Fibroblast of the conjunctiva (primary cell): Measurements from ENCODE around the gene SPATA19.

Experiments
- DNase-seq: peaks from one replicate; pipeline ENCODE4 v3.0.0-alpha.2; 2010; ENCODE audit warnings: low read depth

SPATA19 gene

DNA sequence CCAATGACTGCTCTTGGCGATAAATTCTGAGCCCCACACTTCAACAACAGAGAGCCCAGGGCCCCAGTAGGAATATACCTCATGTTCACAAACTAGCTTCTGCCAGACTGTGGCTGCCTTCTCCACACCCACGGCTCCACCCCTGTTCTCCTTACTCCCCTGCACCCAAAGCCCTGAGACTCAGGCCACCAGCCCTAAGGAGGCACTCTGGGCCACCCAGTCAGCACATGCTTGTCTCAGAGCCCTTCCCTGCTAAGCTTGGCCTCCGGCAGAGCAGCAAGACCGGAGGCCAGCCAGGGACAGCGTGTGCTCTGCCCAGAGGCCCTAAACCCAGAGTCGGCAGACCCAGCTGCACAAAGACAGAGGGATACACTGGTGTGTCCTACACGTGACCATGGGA lies 27.9 kb downstream of the SPATA19 start:
- no peak for DNase-seq

DNA sequence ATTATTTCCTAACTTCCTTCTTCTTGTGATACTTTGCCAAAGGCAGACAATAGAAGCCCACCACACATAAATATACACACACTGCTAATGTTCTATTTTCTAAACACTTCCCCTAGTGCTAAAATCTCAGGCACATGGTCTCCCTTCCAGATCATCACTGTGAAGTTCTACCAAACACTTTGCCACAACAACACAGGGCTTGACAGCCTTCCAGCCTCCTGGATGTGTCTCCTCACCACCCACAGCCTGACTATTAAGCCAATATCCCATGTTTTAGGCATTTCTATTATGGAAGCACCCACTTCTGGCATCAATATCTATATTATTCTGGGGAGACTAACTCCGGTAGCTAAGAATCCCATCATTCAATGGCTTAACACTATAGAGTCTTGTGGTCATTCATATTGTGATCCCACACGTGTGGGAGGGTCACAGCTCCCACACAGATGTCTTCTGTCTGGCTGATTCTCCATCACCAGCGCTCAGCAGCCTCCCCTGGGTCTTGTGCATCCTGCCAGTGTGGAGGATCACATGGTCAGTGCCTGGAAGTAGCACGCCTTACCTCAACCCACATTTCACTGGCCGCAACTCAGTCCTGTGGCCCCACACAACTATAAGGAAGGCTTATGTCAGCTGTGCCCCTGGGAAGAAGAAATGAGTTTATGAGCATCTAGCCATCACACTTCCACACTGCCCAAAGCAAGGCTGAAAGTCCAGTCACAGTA lies 29.0 kb downstream of the SPATA19 start:
- DNase-seq = no peak

DNA sequence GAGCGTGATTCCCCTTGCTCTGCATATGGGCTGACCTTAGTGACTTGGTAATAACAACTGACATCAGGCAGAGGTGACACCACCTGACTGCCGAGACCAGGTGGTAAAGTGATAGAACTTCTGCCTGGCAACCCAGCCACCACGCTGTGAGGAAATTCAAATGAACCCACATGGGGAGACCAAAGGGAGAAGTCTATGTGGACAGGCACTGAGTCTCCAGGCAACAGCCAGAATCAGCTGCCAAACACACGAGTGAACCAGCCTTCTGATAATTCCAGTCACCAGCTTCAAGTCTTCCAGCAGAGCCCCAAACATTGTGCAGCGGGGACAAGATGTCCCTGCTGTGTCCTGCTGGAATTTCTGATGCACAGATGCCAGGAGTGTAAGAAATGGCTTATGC lies 29.7 kb downstream of the SPATA19 start:
- no peak for DNase-seq

DNA sequence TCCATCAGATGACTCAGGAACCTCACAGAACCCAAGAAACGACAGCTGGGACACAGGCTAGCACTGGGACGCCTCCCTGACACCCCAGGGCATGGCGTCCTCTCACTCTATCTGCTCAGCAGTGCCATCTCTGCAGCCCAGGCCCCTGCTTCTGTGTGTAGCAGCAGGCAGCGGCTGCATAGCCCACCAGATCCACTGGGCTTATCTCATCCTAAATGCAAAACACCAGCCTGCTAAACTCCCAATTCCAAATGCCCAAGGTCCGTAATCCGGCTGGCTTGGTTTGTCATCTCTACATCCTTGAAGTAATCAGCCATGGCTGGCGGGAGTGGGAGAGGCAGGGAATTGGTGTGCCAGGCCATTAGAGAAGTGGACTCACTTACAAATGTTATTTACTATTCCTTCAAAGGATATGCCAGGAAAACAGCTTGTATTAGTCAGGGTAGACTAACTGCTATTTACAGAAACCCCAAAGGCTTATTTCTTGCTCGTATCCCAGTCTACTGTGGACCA lies 30.7 kb downstream of the SPATA19 start:
- no peak for DNase-seq

DNA sequence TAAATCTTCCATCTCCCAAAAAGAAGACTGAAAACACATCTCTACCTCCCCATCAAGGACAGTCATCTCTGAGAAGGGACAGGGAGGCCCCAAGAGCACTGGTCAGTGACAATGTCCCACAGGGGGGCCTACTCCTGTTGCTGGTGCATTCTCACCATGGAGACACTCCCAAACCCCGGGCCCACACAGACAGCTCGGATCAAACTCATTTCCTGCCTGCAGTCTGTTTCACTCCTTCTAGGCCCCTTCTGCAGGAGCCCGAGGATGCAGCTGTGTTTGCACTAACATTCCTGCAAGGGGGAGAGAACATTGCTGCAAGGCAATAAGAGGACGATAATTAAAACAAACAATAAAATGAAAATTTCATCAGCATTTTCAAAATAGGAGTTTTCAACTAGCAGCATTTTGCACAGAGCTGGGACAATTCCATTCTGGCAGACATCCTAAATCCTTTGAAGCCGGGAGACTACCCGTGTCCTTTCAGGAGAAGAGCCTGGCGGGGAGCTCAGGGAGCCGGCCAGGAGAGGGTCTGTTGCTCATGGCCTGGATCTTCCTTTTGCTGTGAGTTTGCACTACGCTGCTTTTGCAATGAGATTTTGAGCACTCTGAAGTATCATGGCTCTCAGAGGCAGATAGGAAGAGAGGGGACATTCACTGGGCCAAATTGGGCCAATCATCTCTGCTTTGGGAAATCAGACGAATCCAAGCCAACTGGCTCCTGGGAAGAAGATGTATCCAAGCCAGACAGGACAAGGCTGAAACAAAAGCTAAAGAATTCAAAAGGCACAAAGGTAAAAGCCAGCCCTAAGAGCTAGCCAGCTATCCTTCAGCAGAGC lies 33.2 kb downstream of the SPATA19 start:
- DNase-seq = no peak

DNA sequence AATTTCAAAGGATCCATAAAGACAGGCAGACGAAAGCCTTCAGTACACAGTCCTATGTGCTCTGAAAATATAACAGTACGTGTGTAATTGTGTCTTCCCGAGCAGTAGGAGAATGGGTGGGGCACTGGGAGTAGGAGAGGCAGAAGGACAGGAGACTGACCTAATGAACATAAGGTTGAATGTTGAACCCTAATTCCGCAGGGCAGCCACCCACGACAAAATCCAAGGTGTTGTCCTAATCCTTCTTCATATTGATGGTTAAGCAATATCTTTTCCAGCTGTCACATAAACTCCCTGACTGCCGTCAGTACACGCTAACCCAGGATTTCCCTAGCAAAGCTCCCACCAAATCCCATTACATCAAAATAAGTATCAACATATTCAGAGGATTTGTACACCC lies 34.5 kb downstream of the SPATA19 start:
- DNase-seq = no peak

DNA sequence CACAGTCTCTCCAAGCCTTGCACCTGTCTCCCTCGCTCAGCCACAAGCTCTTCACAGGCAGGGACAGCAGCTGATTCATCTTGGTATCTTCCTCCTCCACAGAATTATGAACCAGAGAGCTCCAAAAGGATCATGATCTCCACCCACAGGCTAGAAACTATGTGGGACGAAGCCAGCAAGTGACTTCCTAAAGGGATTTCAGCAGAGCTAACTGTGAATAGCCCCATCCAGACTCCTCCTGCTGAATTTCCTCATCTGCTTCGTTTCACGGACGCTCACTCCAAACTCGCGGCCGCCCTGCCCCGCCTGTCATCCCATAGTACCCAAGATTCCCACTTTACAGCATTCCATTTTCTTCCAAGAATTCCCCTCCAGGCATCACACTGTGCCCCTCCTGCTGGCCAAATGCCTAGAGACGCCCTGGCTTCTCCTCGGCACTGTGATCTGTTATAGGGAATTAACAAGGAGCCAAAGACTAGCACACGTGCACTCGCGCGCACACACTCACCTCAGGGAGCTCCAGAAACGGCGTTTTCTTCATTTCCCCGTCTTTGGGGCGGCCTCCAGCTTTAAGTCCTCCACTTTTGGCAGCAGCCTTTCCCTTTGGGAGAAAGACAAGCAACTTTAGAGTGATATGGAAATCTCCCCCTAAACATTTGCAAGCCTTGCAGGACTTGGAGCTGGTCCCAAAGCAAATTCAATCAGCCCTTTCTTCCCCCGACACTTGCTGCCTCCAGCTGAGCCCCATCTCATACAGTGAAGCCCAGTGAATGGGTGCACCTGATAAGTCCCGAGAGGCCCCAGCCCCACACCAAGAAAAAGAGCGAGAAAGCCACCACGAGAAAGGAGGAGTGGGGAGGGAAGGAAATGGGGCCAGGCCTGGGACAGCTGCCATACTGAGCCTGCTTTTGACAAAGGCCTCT lies 35.5 kb downstream of the SPATA19 start:
- DNase-seq = no peak

DNA sequence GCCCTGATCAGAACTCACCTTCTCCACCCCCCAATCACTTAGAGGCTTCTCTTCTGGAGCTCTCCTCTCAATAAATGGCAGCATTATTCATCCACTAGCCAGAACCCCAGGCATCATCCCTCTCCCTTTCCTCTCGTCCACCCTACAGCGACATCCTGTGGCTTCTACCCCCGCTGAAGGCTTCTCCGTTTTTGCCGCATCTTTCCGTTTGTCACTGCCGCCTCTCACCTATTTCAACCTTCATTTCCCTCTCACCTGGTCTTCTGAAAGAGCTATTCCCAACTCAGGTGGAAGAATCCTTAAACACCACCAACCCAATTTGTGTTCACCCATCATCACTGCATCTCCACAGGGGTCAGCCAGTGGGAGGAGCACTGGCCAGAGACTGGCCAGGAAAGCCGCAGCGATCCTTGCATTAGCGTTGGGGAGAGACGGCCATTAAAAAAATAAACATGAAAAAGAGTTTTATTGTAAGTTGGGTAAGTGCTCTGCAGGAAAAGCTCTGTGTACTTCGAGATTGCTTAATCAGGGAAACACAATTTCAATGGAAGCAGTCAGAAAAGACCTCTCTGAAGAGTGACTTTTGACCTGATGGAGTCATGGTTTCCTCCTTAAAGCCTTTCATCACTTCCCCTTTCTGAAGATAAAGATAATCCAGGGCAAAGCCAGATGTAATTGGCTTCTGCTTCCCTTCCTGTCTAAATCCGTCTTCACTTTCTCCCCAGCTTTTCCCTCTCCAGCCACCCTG lies 36.7 kb downstream of the SPATA19 start:
- DNase-seq = no peak

DNA sequence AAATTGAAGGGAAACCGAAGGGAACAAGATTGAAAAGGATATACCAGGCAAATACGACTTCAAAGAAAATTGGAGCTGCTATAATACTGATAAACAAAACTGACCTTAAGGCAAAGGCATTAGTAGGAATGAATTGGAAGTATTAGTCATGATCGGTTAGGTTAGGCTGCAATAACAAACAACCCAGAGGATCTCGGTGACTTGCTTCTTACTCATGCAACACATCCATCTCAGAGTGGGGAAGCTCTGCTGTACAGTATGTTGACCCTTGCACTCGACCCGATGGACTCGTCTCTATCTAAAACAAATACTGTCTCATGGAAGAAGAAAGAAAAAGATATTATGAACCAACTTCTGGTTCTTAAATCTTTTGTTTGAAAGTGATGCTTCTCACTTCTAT lies 42.3 kb downstream of the SPATA19 start:
- DNase-seq = no peak

DNA sequence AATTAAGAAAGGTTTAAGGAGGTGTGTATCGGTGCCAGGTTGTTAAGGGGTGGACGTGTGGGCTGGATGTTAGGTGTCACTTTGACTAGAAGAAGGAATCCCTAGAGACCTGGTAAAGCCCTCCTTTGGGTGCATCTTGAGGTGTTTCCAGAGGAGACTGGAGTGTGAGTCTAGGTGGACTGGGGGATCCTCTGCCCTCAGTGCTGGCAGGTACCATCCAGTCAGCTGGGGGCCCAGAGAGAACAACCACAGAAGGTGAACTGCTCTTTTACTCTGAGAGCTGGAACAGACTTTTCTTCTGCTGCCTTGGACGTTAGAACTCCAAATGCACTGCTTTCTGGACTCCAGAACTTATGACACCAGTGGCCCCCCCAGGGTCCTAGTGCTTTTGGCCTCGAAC lies 44.0 kb downstream of the SPATA19 start:
- no peak for DNase-seq

DNA sequence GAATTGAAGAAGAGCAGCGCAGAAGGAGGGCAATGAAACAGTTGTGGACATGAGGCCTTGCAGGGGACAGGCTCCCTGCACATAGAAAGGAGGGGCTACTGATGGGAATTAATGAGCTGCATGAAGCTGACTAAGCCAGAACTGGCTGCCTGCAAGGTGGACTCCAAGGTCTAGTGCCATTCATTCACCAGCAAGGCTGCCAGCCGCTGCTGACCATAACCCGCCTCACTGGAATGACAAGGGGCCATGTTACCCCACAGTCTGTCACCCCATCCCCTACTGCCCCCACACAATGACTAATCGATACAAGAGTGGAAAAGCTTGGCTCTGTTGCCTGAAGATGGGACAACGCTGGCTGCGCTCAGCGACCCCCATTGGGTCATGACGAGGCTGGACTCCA lies 44.6 kb downstream of the SPATA19 start:
- no peak for DNase-seq

DNA sequence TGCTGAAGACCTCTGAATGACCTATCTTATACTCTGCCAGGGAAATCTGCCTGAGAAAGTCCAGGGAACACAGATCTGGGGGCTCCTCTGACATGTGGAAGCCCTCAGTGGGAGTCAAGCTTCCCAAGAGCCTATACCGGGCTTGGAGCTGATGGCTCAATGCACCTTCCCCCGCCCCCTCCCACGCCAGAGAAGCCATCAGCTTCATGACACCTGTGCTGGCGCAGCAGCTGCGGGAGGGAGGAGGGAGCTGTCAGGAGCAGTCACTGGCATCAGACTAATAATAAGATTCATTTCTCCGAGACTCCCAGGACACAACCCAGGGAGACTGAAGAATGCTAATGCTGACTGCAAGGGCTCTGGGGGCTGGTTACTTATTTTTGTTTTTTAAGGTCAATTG lies 47.8 kb downstream of the SPATA19 start:
- DNase-seq = no peak

DNA sequence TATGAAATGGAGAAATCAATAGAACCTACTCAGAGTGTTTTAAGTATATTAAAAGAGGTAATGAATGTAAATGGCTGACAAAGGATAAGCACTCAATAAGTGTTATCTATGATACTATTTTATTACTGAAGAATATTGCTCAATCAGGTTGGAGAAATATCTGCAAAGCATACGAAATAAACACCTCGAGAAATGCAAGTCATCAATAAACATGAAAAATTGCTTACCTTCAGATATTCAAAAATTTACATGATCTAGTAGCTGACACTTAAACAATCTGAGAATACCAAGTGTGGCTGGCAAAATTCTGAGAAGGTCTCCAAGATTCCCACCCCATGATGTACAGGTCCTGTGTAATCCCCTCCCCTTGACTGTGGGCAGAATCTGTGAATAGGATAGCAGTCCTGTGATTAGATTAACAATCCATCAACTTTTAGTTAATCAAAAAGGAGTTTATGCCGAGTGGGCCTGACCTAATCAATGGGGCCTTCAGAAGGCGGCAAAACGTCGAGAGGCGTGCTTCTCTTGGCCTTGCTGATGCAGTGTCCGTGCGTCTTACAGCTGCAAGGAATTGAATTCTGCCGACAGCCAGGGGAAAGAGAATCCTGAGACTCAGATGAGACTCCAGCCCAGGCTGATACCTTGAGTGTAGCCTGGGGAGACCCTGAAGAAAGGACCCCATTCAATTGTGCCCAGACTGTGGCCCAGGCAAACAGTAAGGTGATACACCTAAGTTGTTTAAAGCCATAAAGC lies 49.1 kb downstream of the SPATA19 start:
- DNase-seq = no peak

DNA sequence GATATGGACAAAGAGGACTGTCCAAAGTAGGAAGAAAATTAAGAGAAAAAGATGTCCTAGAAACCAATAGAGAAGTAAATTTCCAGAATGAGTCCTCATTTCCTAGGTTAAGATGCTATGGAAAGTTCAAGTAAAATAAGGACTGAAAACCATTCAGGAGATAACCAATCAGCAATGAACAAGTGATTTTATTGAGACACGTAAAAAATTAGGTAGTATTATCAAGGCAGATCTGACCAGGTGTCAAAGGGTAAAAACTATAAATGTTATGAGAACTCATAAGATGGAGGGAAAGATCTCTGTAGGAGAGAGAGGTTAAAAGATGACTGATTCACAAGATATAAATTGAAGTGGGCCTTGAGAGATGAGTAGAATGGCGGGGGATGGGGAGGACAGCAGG lies 50.2 kb downstream of the SPATA19 start:
- no peak for DNase-seq

DNA sequence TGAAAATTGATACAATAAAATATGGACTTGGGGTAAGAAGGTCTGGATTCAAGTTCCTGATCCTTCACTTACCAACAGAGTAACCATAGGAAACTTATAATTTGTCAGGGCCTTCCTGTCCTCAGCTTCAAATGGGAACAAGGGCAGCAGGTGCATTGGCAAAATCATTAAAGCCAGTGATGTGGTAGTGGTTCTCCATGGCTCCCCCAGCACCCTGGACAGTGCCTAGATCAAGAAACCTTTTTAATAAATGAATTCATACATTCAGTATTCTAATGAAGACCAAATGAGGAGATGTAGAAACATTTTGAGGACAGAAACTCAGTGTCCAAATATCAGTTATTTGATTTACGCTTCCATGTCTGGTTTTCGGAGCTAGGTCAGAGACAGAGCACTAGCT lies 51.1 kb downstream of the SPATA19 start:
- no peak for DNase-seq

DNA sequence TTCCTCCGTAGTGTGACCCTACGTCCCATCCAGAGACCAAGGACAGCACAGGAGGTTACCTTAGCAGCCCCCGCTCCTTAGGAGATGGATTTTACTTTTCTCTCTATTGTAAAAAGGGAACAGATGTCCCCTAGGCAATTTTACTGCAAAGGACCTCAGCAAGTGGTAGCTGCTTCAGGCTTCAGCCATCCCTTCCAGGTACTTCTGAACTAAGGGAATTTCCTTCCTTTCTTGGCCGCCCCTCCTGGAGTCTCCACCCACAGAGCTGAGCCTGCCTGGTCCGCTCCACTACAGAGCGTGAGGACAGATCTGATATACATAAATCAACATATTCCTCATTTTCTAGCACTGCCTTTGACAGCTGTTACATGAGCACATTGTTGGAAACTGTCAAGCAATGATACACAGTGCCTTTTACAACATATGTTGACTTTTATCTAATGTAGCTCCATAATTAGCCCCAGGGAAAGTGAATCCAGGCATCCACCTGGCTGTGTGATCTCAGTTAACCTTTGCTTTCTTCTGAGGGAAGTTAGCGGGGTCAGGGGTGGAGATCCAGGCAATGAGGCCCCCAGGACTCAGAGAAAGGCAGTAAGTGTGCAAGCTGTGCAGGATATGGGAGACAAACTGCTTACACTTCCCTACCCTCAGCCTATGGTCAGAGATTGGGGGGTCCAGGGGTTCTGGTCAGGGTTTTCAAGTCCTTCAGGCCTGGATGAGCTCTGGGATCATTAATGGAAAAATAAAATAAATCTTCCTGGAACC lies 51.9 kb downstream of the SPATA19 start:
- DNase-seq = no peak

DNA sequence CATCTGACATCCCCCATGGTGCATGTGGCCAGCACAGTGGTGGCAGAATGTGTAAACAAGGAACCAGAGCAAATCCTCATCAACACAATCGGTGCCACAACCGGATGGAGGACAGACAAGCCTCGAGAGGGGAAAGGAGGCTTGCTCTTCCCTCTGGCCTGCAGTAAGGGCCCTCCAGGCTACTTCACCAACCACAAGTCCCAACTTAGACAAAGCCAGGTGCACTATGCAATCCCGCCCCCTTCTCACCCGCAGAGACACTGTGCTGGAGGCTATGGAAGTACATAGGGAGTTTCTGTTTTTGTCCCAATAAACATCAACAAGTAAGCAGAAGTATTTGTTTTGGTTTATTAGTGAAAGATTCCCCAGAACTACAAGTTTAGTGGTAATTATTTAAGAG lies 54.3 kb downstream of the SPATA19 start:
- DNase-seq = no peak
